SU-DHL-6 (cell line): ENCODE measurements around the gene DRD4.

Experiments
- H2AFZ ChIP-seq: fragments of 200-600 bp; sonication (generic); 2 replicates; pipeline ENCODE4 v1.6.1; 2014; ENCODE audit warnings: low read depth, mild to moderate bottlenecking, moderate library complexity, mixed read lengths, antibody characterized with exemption, low read length; ENCODE audit not compliant: severe bottlenecking
- H3F3A ChIP-seq: fragments of 200-600 bp; shearing (Covaris generic); 2 replicates; pipeline ENCODE4 v1.6.0; 2016; ENCODE audit warnings: antibody characterized with exemption, mild to moderate bottlenecking; ENCODE audit not compliant: insufficient read depth
- H3K27ac ChIP-seq: fragments of 200-600 bp; sonication (generic); 2 replicates; pipeline ENCODE4 v1.5.1; 2016; ENCODE audit warnings: low read depth, mild to moderate bottlenecking, low read length, moderate library complexity, mixed read lengths
- H3K27me3 ChIP-seq: fragments of 200-600 bp; sonication (generic), shearing (Covaris generic); 2 replicates; pipeline ENCODE4 v1.6.0; 2014; ENCODE audit warnings: mild to moderate bottlenecking, low read length
- H3K36me3 ChIP-seq: fragments of 200-600 bp; sonication (generic); 2 replicates; pipeline ENCODE4 v1.6.1; 2014; ENCODE audit warnings: mild to moderate bottlenecking, low read length, mixed read lengths
- H3K4me2 ChIP-seq: fragments of 300-600, 200-600 bp; shearing (Covaris generic), sonication (generic); 2 replicates; pipeline ENCODE4 v1.6.0; 2014; ENCODE audit warnings: low read length, low read depth, mild to moderate bottlenecking; ENCODE audit not compliant: poor library complexity, severe bottlenecking
- H3K4me3 ChIP-seq: fragments of 200-600 bp; sonication (generic); 2 replicates; pipeline ENCODE4 v1.5.1; 2014; ENCODE audit warnings: antibody characterized with exemption, low read length, mild to moderate bottlenecking, mixed read lengths; ENCODE audit not compliant: insufficient read depth, poor library complexity, severe bottlenecking
- H3K79me2 ChIP-seq: fragments of 200-600 bp; sonication (generic); 2 replicates; pipeline ENCODE4 v1.6.1; 2014; ENCODE audit warnings: mild to moderate bottlenecking, low read length, moderate library complexity; ENCODE audit not compliant: insufficient read depth
- H3K9ac ChIP-seq: fragments of 200-600 bp; sonication (generic); 2 replicates; pipeline ENCODE4 v1.7.0; 2014; ENCODE audit warnings: mild to moderate bottlenecking, low read length
- H3K9me2 ChIP-seq: fragments of 200-600 bp; sonication (generic); replicated peaks from 2 replicates; pipeline ENCODE4 v1.6.1; 2014; ENCODE audit warnings: low read length; ENCODE audit not compliant: insufficient read depth
- H3K9me3 ChIP-seq: fragments of 200-600 bp; sonication (generic); 2 replicates; pipeline ENCODE4 v1.6.1; 2014; ENCODE audit warnings: low read length, mixed read lengths; ENCODE audit not compliant: insufficient read depth
- H4K20me1 ChIP-seq: fragments of 200-600 bp; sonication (generic); 2 replicates; pipeline ENCODE4 v1.6.1; 2014; ENCODE audit warnings: low read depth, mild to moderate bottlenecking, antibody characterized with exemption, low read length, moderate library complexity, mixed read lengths
- CTCF ChIP-seq: fragments of 200-600 bp; sonication (generic); IDR thresholded peaks from one replicate; pipeline ENCODE4 v1.5.1; 2017; ENCODE audit warnings: antibody characterized with exemption, mild to moderate bottlenecking, low read length, moderate library complexity; ENCODE audit not compliant: insufficient read depth, poor library complexity, severe bottlenecking
- EZH2phosphoT487 ChIP-seq: fragments of 200-600 bp; sonication (generic), shearing (Covaris generic); conservative IDR thresholded peaks from 2 replicates; pipeline ENCODE4 v1.6.1; 2018; ENCODE audit warnings: mild to moderate bottlenecking, antibody characterized with exemption, low read length, moderate library complexity, mixed read lengths

Gene DRD4

GRCh38 chr11:619628-620050 lies 17.4 kb upstream of the DRD4 start:
- no peaks in the 10 kb centered on the region for H4K20me1 ChIP-seq
- no peak for TF ChIP-seq CTCF
- no peak for TF ChIP-seq EZH2phosphoT487
- H3F3A ChIP-seq, result 0 out of 2 replicates have a peak, but pooled peaks cover 3% of the 10 kb centered on the region
- no peak overlapping the region for H3K4me3 ChIP-seq
- H3K9me3 ChIP-seq, result no peaks in the 10 kb centered on the region
- H2AFZ ChIP-seq, result no peak overlapping the region
- no peaks in the 10 kb centered on the region for H3K36me3 ChIP-seq
- H3K27ac ChIP-seq, result no peak overlapping the region
- H3K27me3 ChIP-seq, result no peaks in the 10 kb centered on the region
- H3K9ac ChIP-seq, result no peak overlapping the region
- no peaks in the 10 kb centered on the region for H3K79me2 ChIP-seq
- no peaks in the 10 kb centered on the region for H3K9me2 ChIP-seq
- H3K4me2 ChIP-seq, result no peak overlapping the region

GRCh38 chr11:620201-620600 lies 16.9 kb upstream of the DRD4 start:
- no peaks in the 10 kb centered on the region for H3K36me3 ChIP-seq
- no peak overlapping the region for H3K27ac ChIP-seq
- H3K9me2 ChIP-seq, result no peaks in the 10 kb centered on the region
- no peaks in the 10 kb centered on the region for H3K79me2 ChIP-seq
- H3K4me2 ChIP-seq, result no peak overlapping the region
- no peaks in the 10 kb centered on the region for H3K9me3 ChIP-seq
- H3K27me3 ChIP-seq, result no peaks in the 10 kb centered on the region
- no peak overlapping the region for H3K4me3 ChIP-seq
- no peak for TF ChIP-seq CTCF
- TF ChIP-seq EZH2phosphoT487, result no peak
- 0 out of 2 replicates have a peak, but pooled peaks cover 3% of the 10 kb centered on the region for H3F3A ChIP-seq
- no peaks in the 10 kb centered on the region for H4K20me1 ChIP-seq
- H2AFZ ChIP-seq, result no peak overlapping the region
- no peak overlapping the region for H3K9ac ChIP-seq

- H3K4me3 ChIP-seq, result no peak overlapping the region
- H3K27me3 ChIP-seq, result no peaks in the 10 kb centered on the region
- 0 out of 2 replicates have a peak, but pooled peaks cover 3% of the 10 kb centered on the region for H3F3A ChIP-seq
- no peak overlapping the region for H3K9ac ChIP-seq
- no peak overlapping the region for H3K27ac ChIP-seq
- H3K36me3 ChIP-seq, result no peaks in the 10 kb centered on the region
- H2AFZ ChIP-seq, result no peak overlapping the region
- no peaks in the 10 kb centered on the region for H4K20me1 ChIP-seq
- H3K9me3 ChIP-seq, result no peaks in the 10 kb centered on the region
- H3K79me2 ChIP-seq, result no peaks in the 10 kb centered on the region
- no peak overlapping the region for H3K4me2 ChIP-seq
- TF ChIP-seq EZH2phosphoT487 (no peak), CTCF (no peak)
- no peaks in the 10 kb centered on the region for H3K9me2 ChIP-seq
Observed at GRCh38 chr11:620935-621814, 15.9 kb upstream of the DRD4 start.
